HepG2 (cell line): ENCODE results near the gene CPNE1. TPM values are rescaled to one million over a fixed set of nuclear protein-coding genes. Genes with fewer than 3 reads are reported as not detected.

Source experiments
- EED ChIP-seq: sonication (generic); formaldehyde crosslinking; IDR thresholded peaks from 2 replicates; pipeline ENCODE4 v1.5.0; 2020; ENCODE audit warnings: mild to moderate bottlenecking, missing genetic modification reagents
- ELK4 ChIP-seq: sonication (generic); formaldehyde crosslinking; IDR thresholded peaks from 2 replicates; pipeline ENCODE4 v1.9.0; 2021; ENCODE audit warnings: missing genetic modification reagents, borderline replicate concordance
- GATAD2A ChIP-seq: IDR thresholded peaks from 2 replicates; pipeline ENCODE4 v1.6.1; 2016
- GFI1 ChIP-seq: sonication (generic); formaldehyde crosslinking; IDR thresholded peaks from 2 replicates; pipeline ENCODE4 v1.5.0; 2020; ENCODE audit warnings: missing genetic modification reagents, mild to moderate bottlenecking, borderline replicate concordance
- KLF12 ChIP-seq: sonication (generic); formaldehyde crosslinking; IDR thresholded peaks from 2 replicates; pipeline ENCODE4 v1.4.0; 2020; ENCODE audit warnings: missing genetic modification reagents, borderline replicate concordance
- ONECUT2 ChIP-seq: sonication (generic); formaldehyde crosslinking; IDR thresholded peaks from 2 replicates; pipeline ENCODE4 v1.4.0; 2020; ENCODE audit warnings: missing genetic modification reagents
- SCMH1 ChIP-seq: sonication (generic); formaldehyde crosslinking; IDR thresholded peaks from 2 replicates; pipeline ENCODE4 v1.9.0; 2021; ENCODE audit warnings: missing genetic modification reagents, mild to moderate bottlenecking, borderline replicate concordance
- SIX4 ChIP-seq: sonication (generic); formaldehyde crosslinking; IDR thresholded peaks from 2 replicates; pipeline ENCODE4 v1.4.0; 2020; ENCODE audit warnings: missing genetic modification reagents
- SNAPC5 ChIP-seq: sonication (generic); formaldehyde crosslinking; IDR thresholded peaks from 2 replicates; pipeline ENCODE4 v1.8.1; 2023; ENCODE audit warnings: mild to moderate bottlenecking, missing genetic modification reagents, borderline replicate concordance
- SYNCRIP ChIP-seq: fragments of 200-400 bp; formaldehyde crosslinking; IDR thresholded peaks from 2 replicates; pipeline ENCODE4 v1.6.1; 2018; ENCODE audit warnings: mild to moderate bottlenecking, low read depth, low read length; ENCODE audit not compliant: insufficient read depth
- U2AF1 ChIP-seq: fragments of 200-400 bp; formaldehyde crosslinking; optimal IDR thresholded peaks from 2 replicates; pipeline ENCODE3; 2017; ENCODE audit warnings: mild to moderate bottlenecking, low read depth, low read length
- YEATS2 ChIP-seq: sonication (generic); formaldehyde crosslinking; IDR thresholded peaks from 2 replicates; pipeline ENCODE4 v1.4.0; 2020; ENCODE audit warnings: missing genetic modification reagents, borderline replicate concordance
- ZNF33B ChIP-seq: sonication (generic); formaldehyde crosslinking; IDR thresholded peaks from 2 replicates; pipeline ENCODE4 v1.5.1; 2020; ENCODE audit warnings: mild to moderate bottlenecking, missing genetic modification reagents
- ZNF382 ChIP-seq: sonication (generic); formaldehyde crosslinking; IDR thresholded peaks from 2 replicates; pipeline ENCODE4 v1.5.0; 2020; ENCODE audit warnings: missing genetic modification reagents, mild to moderate bottlenecking, borderline replicate concordance
- ZNF574 ChIP-seq: sonication (generic); formaldehyde crosslinking; IDR thresholded peaks from 2 replicates; pipeline ENCODE4 v1.4.0; 2020; ENCODE audit warnings: missing genetic modification reagents
- ZNF576 ChIP-seq: sonication (generic); formaldehyde crosslinking; IDR thresholded peaks from 2 replicates; pipeline ENCODE4 v1.4.0; 2020; ENCODE audit warnings: mild to moderate bottlenecking, missing genetic modification reagents
- ZNF615 ChIP-seq: sonication (generic); formaldehyde crosslinking; IDR thresholded peaks from 2 replicates; pipeline ENCODE4 v1.5.0; 2020; ENCODE audit warnings: mild to moderate bottlenecking, missing genetic modification reagents, borderline replicate concordance
- ZNF878 ChIP-seq: sonication (generic); formaldehyde crosslinking; IDR thresholded peaks from 2 replicates; pipeline ENCODE4 v1.8.1; 2023; ENCODE audit warnings: mild to moderate bottlenecking, missing genetic modification reagents, moderate library complexity
- ZZZ3 ChIP-seq: sonication (generic); formaldehyde crosslinking; IDR thresholded peaks from 2 replicates; pipeline ENCODE4 v1.4.0; 2020; ENCODE audit warnings: missing genetic modification reagents, mild to moderate bottlenecking, borderline replicate concordance
- polyA plus RNA-seq, 8 experiments: library from polyadenylated mRNA; depleted of rRNA in 3 of 8; stranded (reverse) in 7 of 8; unstranded in 1 of 8; fragments of >200 nt; fragmentation: Illumina TruSeq in 4 of 8; extraction: Trizol in 4 of 8; gene quantifications; 2 replicates each; pipeline versions ENCODE4 v1.2.1 to v1.2.3, GENCODE V29; 2011 to 2016; ENCODE audit warnings: low read depth in 4 of 8, missing spikeins in 1 of 8, mixed read lengths in 1 of 8; ENCODE audit not compliant: insufficient read depth in 1 of 8
- total RNA-seq, 5 experiments: library from RNA; depleted of rRNA; stranded (reverse); fragments of >200 nt; fragmentation: Illumina TruSeq; extraction: Trizol; gene quantifications; 2 replicates each; pipeline ENCODE4 v1.2.3, GENCODE V29; 2016; ENCODE audit warnings: low read depth in 1 of 5

The CPNE1 gene
- total and polyA plus RNA-seq, 2 of the 13 experiments (the other 11 are each of a cell fraction or from before 2014, with no cell fraction given): 408 to 431 TPM

GRCh38 chr20:35615667-35616464 is 48.8 kb downstream of the CPNE1 start, which contains the start of gene SPAG4 (continued):
- TF ChIP-seq ZNF615 (CRISPR knock-in tag): peak; percentile 98
- TF ChIP-seq ZNF576 (CRISPR knock-in tag): 0 out of 2 replicates have a peak, but pooled peaks have one; percentile 18
- TF ChIP-seq SNAPC5: peak; percentile 96
- peak; percentile 55; the same call in 1 of the 2 replicates for TF ChIP-seq SIX4 (CRISPR knock-in tag)
- TF ChIP-seq ONECUT2: peak; percentile 72; the same call in 1 of the 2 replicates
- no peak; the same call in 1 of the 2 replicates for TF ChIP-seq ZNF382 (CRISPR knock-in tag)
- TF ChIP-seq ELK4 (CRISPR knock-in tag): peak; percentile 83; the same call in 1 of the 2 replicates
- TF ChIP-seq GATAD2A (CRISPR knock-in tag): 0 out of 2 replicates have a peak, but pooled peaks have one; percentile 21
- peak; percentile 89 for TF ChIP-seq GFI1 (CRISPR knock-in tag)
- TF ChIP-seq ZNF33B: peak; percentile 98
- TF ChIP-seq SCMH1 (CRISPR knock-in tag): no peak
- peak; percentile 93; the same call in 1 of the 2 replicates for TF ChIP-seq KLF12
- TF ChIP-seq ZZZ3: peak; percentile 90
- TF ChIP-seq YEATS2 (CRISPR knock-in tag): no peak; the same call in 1 of the 2 replicates
- TF ChIP-seq EED (CRISPR knock-in tag): 0 out of 2 replicates have a peak, but pooled peaks have one; percentile 61
- TF ChIP-seq ZNF878 (CRISPR knock-in tag): peak; percentile 99
- TF ChIP-seq U2AF1: peak; percentile 55
- peak; percentile 82 for TF ChIP-seq ZNF574 (CRISPR knock-in tag)
- no peak for TF ChIP-seq SYNCRIP
